Ascending aorta (tissue), 2 donors: ENCODE measurements around the gene SPTLC1. TPM values are rescaled to one million over a fixed set of nuclear protein-coding genes. Genes with fewer than 3 reads are reported as not detected.
"Not testable (repeated sequence)": the region's sequence is repeated elsewhere in the genome, so short reads cannot be mapped to it uniquely, and the experiment has no call there.

Experiments used
- DNase-seq, 2 donors: peaks; one replicate each; pipeline ENCODE4 v3.0.0-alpha.2; 2019; ENCODE audit warnings: low spot score in 2 of 2
- H3K27ac ChIP-seq, 2 donors: fragments of 200-600 bp; sonication (generic); one replicate each; pipeline ENCODE4 v1.5.1; 2016 to 2017; ENCODE audit warnings: mild to moderate bottlenecking in 1 of 2
- H3K27me3 ChIP-seq: fragments of 200-600 bp; sonication (generic); one replicate; pipeline ENCODE4 v1.5.1; 2017
- H3K36me3 ChIP-seq, 2 donors: fragments of 200-600 bp; sonication (generic); one replicate each; pipeline ENCODE4 v1.5.1; 2016
- H3K4me1 ChIP-seq, 2 donors: fragments of 200-600 bp; sonication (generic); one replicate each; pipeline ENCODE4 v1.5.1; 2016 to 2017; ENCODE audit warnings: mild to moderate bottlenecking in 1 of 2
- H3K4me3 ChIP-seq, 2 donors: fragments of 200-600 bp; sonication (generic); one replicate each; pipeline ENCODE4 v1.5.1; 2016 to 2017; ENCODE audit warnings: mild to moderate bottlenecking in 1 of 2
- H3K9me3 ChIP-seq, 2 donors: fragments of 200-600 bp; sonication (generic); one replicate each; pipeline ENCODE4 v1.5.1; 2016
- CTCF ChIP-seq, 3 experiments: fragments of 200-600 bp in 2 of 3; fragments of 450-650 bp in 1 of 3; sonication (generic) in 2 of 3; IDR thresholded peaks; one replicate each; pipeline ENCODE4 v1.5.1; 2016 to 2019; ENCODE audit warnings: antibody characterized with exemption in 3 of 3, mild to moderate bottlenecking in 1 of 3, moderate library complexity in 1 of 3
- intact Hi-C: fragments of 100-400 bp; cut with DNase I; formaldehyde crosslinking; loops from one replicate; pipeline ENCODE4 v1.15.1; 2023
- total RNA-seq: library from RNA; depleted of rRNA; stranded (reverse); fragments of >200 nt; gene quantifications from one replicate; pipeline ENCODE4 v1.1.0, GENCODE V29; 2016

The SPTLC1 gene
- total RNA-seq, 1 donor from 2014 or later: 48.0 TPM

- no peak for TF ChIP-seq CTCF (IDR thresholded peaks at IDR 0.05)
- no peak overlapping the region for H3K4me3 ChIP-seq
- intact Hi-C loops: no loop called here
- no peaks in the 10 kb centered on the region for H3K9me3 ChIP-seq
- no peak for DNase-seq
- H3K36me3 ChIP-seq: no peaks in the 10 kb centered on the region
- no peaks in the 10 kb centered on the region for H3K4me1 ChIP-seq
- H3K27me3 ChIP-seq: no peaks in the 10 kb centered on the region
- no peak overlapping the region for H3K27ac ChIP-seq
These were observed 43.8 kb upstream of the SPTLC1 start for GRCh38 chr9:92159058-92159457.

GRCh38 chr9:92158097-92158601, 42.9 kb upstream of the SPTLC1 start:
- H3K4me3 ChIP-seq: no peak overlapping the region
- H3K4me1 ChIP-seq: no peaks in the 10 kb centered on the region
- no peaks in the 10 kb centered on the region for H3K36me3 ChIP-seq
- TF ChIP-seq CTCF (IDR thresholded peaks at IDR 0.05): no peak
- H3K27ac ChIP-seq: no peak overlapping the region
- H3K9me3 ChIP-seq: no peaks in the 10 kb centered on the region
- no peaks in the 10 kb centered on the region for H3K27me3 ChIP-seq
- DNase-seq: no peak
- intact Hi-C loops: no loop called here

- H3K4me1 ChIP-seq, H3K9me3 ChIP-seq, H3K4me3 ChIP-seq, DNase-seq, H3K27me3 ChIP-seq, H3K27ac ChIP-seq, H3K36me3 ChIP-seq, intact Hi-C loops: not testable (repeated sequence)
These were observed 40.5 kb upstream of the SPTLC1 start for GRCh38 chr9:92155736-92156135.

GRCh38 chr9:92155221-92155620, 40.0 kb upstream of the SPTLC1 start:
- H3K27ac ChIP-seq: no peak overlapping the region
- H3K9me3 ChIP-seq: no peaks in the 10 kb centered on the region
- intact Hi-C loops: no loop called here
- H3K4me1 ChIP-seq: no peaks in the 10 kb centered on the region
- H3K36me3 ChIP-seq: no peaks in the 10 kb centered on the region
- DNase-seq: no peak
- no peak overlapping the region for H3K4me3 ChIP-seq
- no peaks in the 10 kb centered on the region for H3K27me3 ChIP-seq
- TF ChIP-seq CTCF (IDR thresholded peaks at IDR 0.05): no peak

- H3K27ac ChIP-seq, intact Hi-C loops, H3K27me3 ChIP-seq, H3K4me3 ChIP-seq, DNase-seq, H3K9me3 ChIP-seq, H3K36me3 ChIP-seq, H3K4me1 ChIP-seq: not testable (repeated sequence)
These were observed 38.5 kb upstream of the SPTLC1 start for GRCh38 chr9:92153466-92154415.

GRCh38 chr9:92151691-92152393, 36.6 kb upstream of the SPTLC1 start:
- H3K9me3 ChIP-seq: no peaks in the 10 kb centered on the region
- no peaks in the 10 kb centered on the region for H3K36me3 ChIP-seq
- H3K4me3 ChIP-seq: no peak overlapping the region
- TF ChIP-seq CTCF (IDR thresholded peaks at IDR 0.05): no peak
- no peaks in the 10 kb centered on the region for H3K4me1 ChIP-seq
- no peak overlapping the region for H3K27ac ChIP-seq
- H3K27me3 ChIP-seq: no peaks in the 10 kb centered on the region
- intact Hi-C loops: no loop called here
- no peak for DNase-seq

GRCh38 chr9:92150501-92151470, 35.6 kb upstream of the SPTLC1 start:
- H3K36me3 ChIP-seq, DNase-seq, H3K27me3 ChIP-seq, H3K4me3 ChIP-seq, intact Hi-C loops, H3K4me1 ChIP-seq, H3K9me3 ChIP-seq, H3K27ac ChIP-seq: not testable (repeated sequence)
